DMS 273 (cell line): Measurements from ENCODE around the gene PANX3.

Experiments
- DNase-seq: peaks from one replicate; lab custom pipeline; 2025; ENCODE audit not compliant: unreplicated experiment; lab: John Stamatoyannopoulos, UW

The PANX3 gene

GRCh38 chr11:124612567-124613246 lies 1.5 kb downstream of the PANX3 start:
- DNase-seq, result no peak

GRCh38 chr11:124618863-124619262 lies 7.6 kb downstream of the PANX3 start:
- no peak for DNase-seq

- DNase-seq, result peak; percentile 93
These were observed 11.6 kb downstream of the PANX3 start, which contains the start of gene TBRG1 for GRCh38 chr11:124622531-124623451. Gene TBRG1 (plus strand): TSS chr11:124622864. CDS start chr11:124623084, 220 bp downstream.

GRCh38 chr11:124623861-124624525 lies 12.8 kb downstream of the PANX3 start:
- no peak for DNase-seq

GRCh38 chr11:124625504-124626168 lies 14.4 kb downstream of the PANX3 start:
- no peak for DNase-seq

- DNase-seq, result no peak
These were observed 16.3 kb downstream of the PANX3 start for GRCh38 chr11:124627546-124627945.

- DNase-seq, result no peak
These were observed 18.7 kb downstream of the PANX3 start for GRCh38 chr11:124629961-124630360.

- DNase-seq, result peak; percentile 7
These were observed 22.1 kb downstream of the PANX3 start for GRCh38 chr11:124633355-124633754.

GRCh38 chr11:124635932-124636331 lies 24.7 kb downstream of the PANX3 start:
- DNase-seq, result no peak

- no peak for DNase-seq
These were observed 27.3 kb downstream of the PANX3 start for GRCh38 chr11:124638500-124638899.

GRCh38 chr11:124639186-124639585 lies 28.0 kb downstream of the PANX3 start:
- no peak for DNase-seq

GRCh38 chr11:124640666-124641065 lies 29.4 kb downstream of the PANX3 start:
- no peak for DNase-seq

- DNase-seq, result no peak
These were observed 31.4 kb downstream of the PANX3 start for GRCh38 chr11:124642628-124643027.

- DNase-seq, result no peak
These were observed 31.9 kb downstream of the PANX3 start for GRCh38 chr11:124643042-124643604.

GRCh38 chr11:124643605-124644425 lies 32.6 kb downstream of the PANX3 start:
- no peak for DNase-seq

GRCh38 chr11:124644426-124645280 lies 33.4 kb downstream of the PANX3 start:
- peak; percentile 78 for DNase-seq

- no peak for DNase-seq
These were observed 34.9 kb downstream of the PANX3 start for GRCh38 chr11:124646148-124646547.

GRCh38 chr11:124648610-124649009 lies 37.4 kb downstream of the PANX3 start:
- DNase-seq, result no peak
